Left cardiac atrium (tissue), 4 donors: ENCODE data around the gene MERTK. TPM values are rescaled to one million over a fixed set of nuclear protein-coding genes. Genes with fewer than 3 reads are reported as not detected.
"Not testable (repeated sequence)": the region's sequence is repeated elsewhere in the genome, so short reads cannot be mapped to it uniquely, and the experiment has no call there.

Experiments
- ATAC-seq, 2 donors: fragments of 200-7000 bp; cut with Tn5 transposase; one replicate each; pipeline ENCODE4 v1.9.1; 2020; ENCODE audit warnings: mild to moderate bottlenecking in 2 of 2, moderate library complexity in 2 of 2
- DNase-seq: peaks from one replicate; pipeline ENCODE4 v3.0.0-alpha.2; 2020
- intact Hi-C, 2 donors: fragments of 100-400 bp; cut with DNase I; formaldehyde crosslinking; loops; one replicate each; pipeline versions ENCODE4 v1.14.1 to v1.15.1; 2022 to 2023
- total RNA-seq, 2 donors: library from RNA; stranded (reverse); fragmentation: NEBNext Ultra II Directional; extraction: Animal tissue kit (Norgen Biotek cat#: 25700); gene quantifications; one replicate each; pipeline ENCODE4 v1.2.1, GENCODE V29; 2021
- donor health status: DM: no; HTN: yes; CAD: no.
- donor health status: DM: no; HTN: yes; CAD: no; lungs with severe emphysema.
- donor health status: DM: yes; HTN: yes; CAD: no.
- donor health status: Dilated cardiomyopathy.

The MERTK gene
- total RNA-seq, 2 donors from 2014 or later: 11.8 to 12.6 TPM

- DNase-seq (no peak), ATAC-seq (peak; percentile 70 to 80)
- intact Hi-C loops: loop anchor here (2.0 to 5.0 kb wide), 2 partner anchors 152 to 162 kb away; partner anchors contain the start of gene MERTK (in 1 of the 2)
Measured at GRCh38 chr2:112048887-112049286, 150.5 kb downstream of the MERTK start.

- DNase-seq (no peak), ATAC-seq (no peak)
- intact Hi-C loops: no loop called here
Measured at GRCh38 chr2:112050316-112050715, 151.9 kb downstream of the MERTK start.

GRCh38 chr2:112053917-112054846 is 155.8 kb downstream of the MERTK start:
- intact Hi-C loops: no loop called here
- peak; percentile 99 for DNase-seq
- peak; percentile 76 to 77 for ATAC-seq

- DNase-seq (peak; percentile 98), ATAC-seq (peak; percentile 82 to 86)
- intact Hi-C loops: no loop called here
Measured at GRCh38 chr2:112054847-112055729, 156.7 kb downstream of the MERTK start, which contains the start of gene TMEM87B. TMEM87B (plus strand) TSS chr2:112055269; CDS start chr2:112055592, 323 bp downstream.

GRCh38 chr2:112055730-112056625 is 157.6 kb downstream of the MERTK start:
- intact Hi-C loops: no loop called here
- ATAC-seq (peak; percentile 5 to 42), DNase-seq (peak; percentile 81)

- ATAC-seq (no peak), DNase-seq (no peak)
- intact Hi-C loops: no loop called here
Measured at GRCh38 chr2:112056626-112056987, 158.2 kb downstream of the MERTK start.

GRCh38 chr2:112059671-112060070 is 161.3 kb downstream of the MERTK start:
- no peak for ATAC-seq

GRCh38 chr2:112061299-112061698 is 162.9 kb downstream of the MERTK start:
- DNase-seq (no peak), ATAC-seq (no peak)
- intact Hi-C loops: no loop called here

More at GRCh38 chr2:112059671-112060070, 161.3 kb downstream of the MERTK start:
- DNase-seq: no peak
- intact Hi-C loops: no loop called here

GRCh38 chr2:112061840-112062239 is 163.4 kb downstream of the MERTK start:
- intact Hi-C loops: no loop called here
- DNase-seq (no peak), ATAC-seq (no peak)

GRCh38 chr2:112062894-112063293 is 164.5 kb downstream of the MERTK start:
- no peak for ATAC-seq

GRCh38 chr2:112065486-112065885 is 167.1 kb downstream of the MERTK start:
- intact Hi-C loops: no loop called here
- ATAC-seq: no peak

More at GRCh38 chr2:112062894-112063293, 164.5 kb downstream of the MERTK start:
- intact Hi-C loops: no loop called here
- no peak for DNase-seq

GRCh38 chr2:112065966-112066365 is 167.6 kb downstream of the MERTK start:
- no peak for ATAC-seq
- intact Hi-C loops: no loop called here

More at GRCh38 chr2:112065486-112065885, 167.1 kb downstream of the MERTK start:
- no peak for DNase-seq

GRCh38 chr2:112069794-112070193 is 171.4 kb downstream of the MERTK start:
- intact Hi-C loops, DNase-seq, ATAC-seq: not testable (repeated sequence)

More at GRCh38 chr2:112065966-112066365, 167.6 kb downstream of the MERTK start:
- DNase-seq: no peak

- DNase-seq (no peak), ATAC-seq (no peak)
- intact Hi-C loops: no loop called here
Measured at GRCh38 chr2:112073875-112074274, 175.5 kb downstream of the MERTK start.

- no peak for ATAC-seq
- intact Hi-C loops: no loop called here
- no peak for DNase-seq
Measured at GRCh38 chr2:112074506-112074905, 176.1 kb downstream of the MERTK start.

GRCh38 chr2:112075490-112076260 is 177.3 kb downstream of the MERTK start:
- intact Hi-C loops: no loop called here
- DNase-seq: peak; percentile 30
- ATAC-seq: no peak

- DNase-seq (no peak), ATAC-seq (no peak)
- intact Hi-C loops: no loop called here
Measured at GRCh38 chr2:112077814-112078213, 179.4 kb downstream of the MERTK start.
